HCT116 (cell line): ENCODE results near the gene RGS8.

ENCODE experiments used
- CBX3 ChIP-seq: IDR thresholded peaks from 2 replicates; pipeline ENCODE4 v1.6.1; 2012; ENCODE audit warnings: low read depth
- CEBPB ChIP-seq: IDR thresholded peaks from 2 replicates; pipeline ENCODE4 v1.6.1; 2012; ENCODE audit warnings: low read depth
- EGR1 ChIP-seq: IDR thresholded peaks from 2 replicates; pipeline ENCODE4 v1.6.1; 2012; ENCODE audit warnings: low read depth
- EZH2 ChIP-seq: fragments of 200-600 bp; sonication (generic); IDR thresholded peaks from 2 replicates; pipeline ENCODE4 v1.6.1; 2017; ENCODE audit warnings: antibody characterized with exemption, mixed run types
- POLR2A ChIP-seq: IDR thresholded peaks from 2 replicates; pipeline ENCODE4 v1.7.0; 2011; ENCODE audit warnings: borderline replicate concordance; ENCODE audit not compliant: insufficient read depth, insufficient read length; ENCODE audit errors: extremely low read depth
- POLR2AphosphoS5 ChIP-seq: IDR thresholded peaks from 2 replicates; pipeline ENCODE4 v1.6.1; 2011; ENCODE audit warnings: mild to moderate bottlenecking, low read depth, low read length, moderate library complexity
- RAD21 ChIP-seq: IDR thresholded peaks from 2 replicates; pipeline ENCODE4 v1.6.1; 2012; ENCODE audit warnings: low read depth, mild to moderate bottlenecking
- YY1 ChIP-seq: IDR thresholded peaks from 2 replicates; pipeline ENCODE4 v1.6.1; 2011; ENCODE audit warnings: low read length, low read depth, moderate library complexity, mild to moderate bottlenecking; ENCODE audit not compliant: insufficient replicate concordance; ENCODE audit errors: extremely low read depth
- ZFX ChIP-seq: fragments of 450-650 bp; IDR thresholded peaks from 2 replicates; pipeline ENCODE4 v1.6.1; 2017
- ZNF274 ChIP-seq: fragments of 200-500 bp; sonication (Bioruptor generic); IDR thresholded peaks from 2 replicates; pipeline ENCODE4 v1.6.1; 2014; ENCODE audit warnings: mild to moderate bottlenecking, low read depth, low read length, inconsistent platforms
- TF ChIP-seq, protein P1 (sequence below), 3 experiments: fragments of 200-600 bp in 1 of 3; sonication (generic) in 1 of 3; IDR thresholded peaks in 2 of 3; conservative IDR thresholded peaks in 1 of 3; 2 replicates each; pipeline ENCODE4 v1.5.1; 2012 to 2017; ENCODE audit warnings: low read depth in 2 of 3, low read length in 2 of 3, antibody characterized with exemption in 1 of 3, borderline replicate concordance in 1 of 3, control low read depth in 1 of 3, mild to moderate bottlenecking in 1 of 3, mixed read lengths in 1 of 3, mixed run types in 1 of 3, moderate library complexity in 1 of 3; ENCODE audit not compliant: insufficient read depth in 1 of 3
- TF ChIP-seq, protein P2 (sequence below): IDR thresholded peaks from 2 replicates; pipeline ENCODE4 v1.6.1; 2012; ENCODE audit warnings: low read depth
- TF ChIP-seq, protein P3 (sequence below): IDR thresholded peaks from 2 replicates; pipeline ENCODE4 v1.6.1; 2011; ENCODE audit warnings: mild to moderate bottlenecking, low read length, moderate library complexity; ENCODE audit not compliant: insufficient replicate concordance; ENCODE audit errors: extremely low read depth
- TF ChIP-seq, protein P4 (sequence below): IDR thresholded peaks from 2 replicates; pipeline ENCODE4 v1.6.1; 2012

DNA sequence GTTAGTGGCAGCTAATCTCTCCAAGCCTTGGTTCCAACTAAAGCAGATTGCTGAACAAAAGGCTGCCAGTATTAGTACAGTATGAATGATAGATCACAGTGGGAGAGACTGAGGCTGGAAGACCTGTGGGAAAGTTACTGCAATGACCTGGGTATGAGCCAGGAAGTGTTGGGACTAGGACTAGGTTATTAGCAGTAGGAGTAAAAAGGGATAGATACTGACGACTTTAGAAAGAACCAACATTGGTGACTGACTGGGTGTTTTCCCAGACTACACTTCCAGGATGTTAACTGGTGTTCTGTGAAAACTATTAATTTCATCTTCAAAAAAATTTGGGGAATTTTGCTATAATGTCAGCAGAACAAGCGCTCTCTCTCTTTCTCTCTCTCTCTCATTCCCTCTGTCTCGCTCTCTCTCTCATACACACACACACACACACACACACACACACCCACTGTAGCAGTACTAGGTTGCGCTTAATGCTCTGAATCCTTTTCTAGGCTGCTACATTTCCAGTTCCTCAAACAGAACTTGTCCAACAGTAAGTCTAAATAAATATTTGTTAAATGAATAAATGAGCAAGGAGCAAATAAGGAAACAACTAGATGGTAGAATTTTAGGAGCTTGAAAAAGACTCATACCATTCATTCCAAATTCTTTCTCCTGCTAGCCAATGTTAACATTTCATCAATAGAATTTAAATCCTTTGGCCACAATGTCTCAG is 47.6 kb upstream of the RGS8 start:
- TF ChIP-seq POLR2A (no peak), ZNF274 (no peak), EZH2 (no peak), ZFX (no peak), RAD21 (no peak), POLR2AphosphoS5 (no peak), CEBPB (no peak), YY1 (no peak), CBX3 (no peak), EGR1 (no peak)
- TF ChIP-seq, protein P1, sequence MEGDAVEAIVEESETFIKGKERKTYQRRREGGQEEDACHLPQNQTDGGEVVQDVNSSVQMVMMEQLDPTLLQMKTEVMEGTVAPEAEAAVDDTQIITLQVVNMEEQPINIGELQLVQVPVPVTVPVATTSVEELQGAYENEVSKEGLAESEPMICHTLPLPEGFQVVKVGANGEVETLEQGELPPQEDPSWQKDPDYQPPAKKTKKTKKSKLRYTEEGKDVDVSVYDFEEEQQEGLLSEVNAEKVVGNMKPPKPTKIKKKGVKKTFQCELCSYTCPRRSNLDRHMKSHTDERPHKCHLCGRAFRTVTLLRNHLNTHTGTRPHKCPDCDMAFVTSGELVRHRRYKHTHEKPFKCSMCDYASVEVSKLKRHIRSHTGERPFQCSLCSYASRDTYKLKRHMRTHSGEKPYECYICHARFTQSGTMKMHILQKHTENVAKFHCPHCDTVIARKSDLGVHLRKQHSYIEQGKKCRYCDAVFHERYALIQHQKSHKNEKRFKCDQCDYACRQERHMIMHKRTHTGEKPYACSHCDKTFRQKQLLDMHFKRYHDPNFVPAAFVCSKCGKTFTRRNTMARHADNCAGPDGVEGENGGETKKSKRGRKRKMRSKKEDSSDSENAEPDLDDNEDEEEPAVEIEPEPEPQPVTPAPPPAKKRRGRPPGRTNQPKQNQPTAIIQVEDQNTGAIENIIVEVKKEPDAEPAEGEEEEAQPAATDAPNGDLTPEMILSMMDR (IDR thresholded peaks at IDR 0.05 in 2 of 3, conservative IDR thresholded peaks at IDR 0.05 in 1 of 3; ENCODE audit: borderline replicate concordance in 1 of 3, insufficient read depth in 1 of 3, low read depth in 2 of 3, low read length in 2 of 3) = no peak
- TF ChIP-seq, protein P2, sequence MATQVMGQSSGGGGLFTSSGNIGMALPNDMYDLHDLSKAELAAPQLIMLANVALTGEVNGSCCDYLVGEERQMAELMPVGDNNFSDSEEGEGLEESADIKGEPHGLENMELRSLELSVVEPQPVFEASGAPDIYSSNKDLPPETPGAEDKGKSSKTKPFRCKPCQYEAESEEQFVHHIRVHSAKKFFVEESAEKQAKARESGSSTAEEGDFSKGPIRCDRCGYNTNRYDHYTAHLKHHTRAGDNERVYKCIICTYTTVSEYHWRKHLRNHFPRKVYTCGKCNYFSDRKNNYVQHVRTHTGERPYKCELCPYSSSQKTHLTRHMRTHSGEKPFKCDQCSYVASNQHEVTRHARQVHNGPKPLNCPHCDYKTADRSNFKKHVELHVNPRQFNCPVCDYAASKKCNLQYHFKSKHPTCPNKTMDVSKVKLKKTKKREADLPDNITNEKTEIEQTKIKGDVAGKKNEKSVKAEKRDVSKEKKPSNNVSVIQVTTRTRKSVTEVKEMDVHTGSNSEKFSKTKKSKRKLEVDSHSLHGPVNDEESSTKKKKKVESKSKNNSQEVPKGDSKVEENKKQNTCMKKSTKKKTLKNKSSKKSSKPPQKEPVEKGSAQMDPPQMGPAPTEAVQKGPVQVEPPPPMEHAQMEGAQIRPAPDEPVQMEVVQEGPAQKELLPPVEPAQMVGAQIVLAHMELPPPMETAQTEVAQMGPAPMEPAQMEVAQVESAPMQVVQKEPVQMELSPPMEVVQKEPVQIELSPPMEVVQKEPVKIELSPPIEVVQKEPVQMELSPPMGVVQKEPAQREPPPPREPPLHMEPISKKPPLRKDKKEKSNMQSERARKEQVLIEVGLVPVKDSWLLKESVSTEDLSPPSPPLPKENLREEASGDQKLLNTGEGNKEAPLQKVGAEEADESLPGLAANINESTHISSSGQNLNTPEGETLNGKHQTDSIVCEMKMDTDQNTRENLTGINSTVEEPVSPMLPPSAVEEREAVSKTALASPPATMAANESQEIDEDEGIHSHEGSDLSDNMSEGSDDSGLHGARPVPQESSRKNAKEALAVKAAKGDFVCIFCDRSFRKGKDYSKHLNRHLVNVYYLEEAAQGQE = no peak
- TF ChIP-seq, protein P3, sequence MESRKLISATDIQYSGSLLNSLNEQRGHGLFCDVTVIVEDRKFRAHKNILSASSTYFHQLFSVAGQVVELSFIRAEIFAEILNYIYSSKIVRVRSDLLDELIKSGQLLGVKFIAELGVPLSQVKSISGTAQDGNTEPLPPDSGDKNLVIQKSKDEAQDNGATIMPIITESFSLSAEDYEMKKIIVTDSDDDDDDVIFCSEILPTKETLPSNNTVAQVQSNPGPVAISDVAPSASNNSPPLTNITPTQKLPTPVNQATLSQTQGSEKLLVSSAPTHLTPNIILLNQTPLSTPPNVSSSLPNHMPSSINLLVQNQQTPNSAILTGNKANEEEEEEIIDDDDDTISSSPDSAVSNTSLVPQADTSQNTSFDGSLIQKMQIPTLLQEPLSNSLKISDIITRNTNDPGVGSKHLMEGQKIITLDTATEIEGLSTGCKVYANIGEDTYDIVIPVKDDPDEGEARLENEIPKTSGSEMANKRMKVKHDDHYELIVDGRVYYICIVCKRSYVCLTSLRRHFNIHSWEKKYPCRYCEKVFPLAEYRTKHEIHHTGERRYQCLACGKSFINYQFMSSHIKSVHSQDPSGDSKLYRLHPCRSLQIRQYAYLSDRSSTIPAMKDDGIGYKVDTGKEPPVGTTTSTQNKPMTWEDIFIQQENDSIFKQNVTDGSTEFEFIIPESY = no peak
- TF ChIP-seq, protein P4, sequence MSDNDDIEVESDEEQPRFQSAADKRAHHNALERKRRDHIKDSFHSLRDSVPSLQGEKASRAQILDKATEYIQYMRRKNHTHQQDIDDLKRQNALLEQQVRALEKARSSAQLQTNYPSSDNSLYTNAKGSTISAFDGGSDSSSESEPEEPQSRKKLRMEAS = no peak
